HG02623 (cell line): ENCODE results near the gene KMT2D.

Experiments used
- ATAC-seq: cut with Tn5 transposase; IDR thresholded peaks from one replicate; pipeline ENCODE4 v1.9.1; 2021; ENCODE audit warnings: moderate library complexity; ENCODE audit not compliant: unreplicated experiment

The KMT2D gene

DNA sequence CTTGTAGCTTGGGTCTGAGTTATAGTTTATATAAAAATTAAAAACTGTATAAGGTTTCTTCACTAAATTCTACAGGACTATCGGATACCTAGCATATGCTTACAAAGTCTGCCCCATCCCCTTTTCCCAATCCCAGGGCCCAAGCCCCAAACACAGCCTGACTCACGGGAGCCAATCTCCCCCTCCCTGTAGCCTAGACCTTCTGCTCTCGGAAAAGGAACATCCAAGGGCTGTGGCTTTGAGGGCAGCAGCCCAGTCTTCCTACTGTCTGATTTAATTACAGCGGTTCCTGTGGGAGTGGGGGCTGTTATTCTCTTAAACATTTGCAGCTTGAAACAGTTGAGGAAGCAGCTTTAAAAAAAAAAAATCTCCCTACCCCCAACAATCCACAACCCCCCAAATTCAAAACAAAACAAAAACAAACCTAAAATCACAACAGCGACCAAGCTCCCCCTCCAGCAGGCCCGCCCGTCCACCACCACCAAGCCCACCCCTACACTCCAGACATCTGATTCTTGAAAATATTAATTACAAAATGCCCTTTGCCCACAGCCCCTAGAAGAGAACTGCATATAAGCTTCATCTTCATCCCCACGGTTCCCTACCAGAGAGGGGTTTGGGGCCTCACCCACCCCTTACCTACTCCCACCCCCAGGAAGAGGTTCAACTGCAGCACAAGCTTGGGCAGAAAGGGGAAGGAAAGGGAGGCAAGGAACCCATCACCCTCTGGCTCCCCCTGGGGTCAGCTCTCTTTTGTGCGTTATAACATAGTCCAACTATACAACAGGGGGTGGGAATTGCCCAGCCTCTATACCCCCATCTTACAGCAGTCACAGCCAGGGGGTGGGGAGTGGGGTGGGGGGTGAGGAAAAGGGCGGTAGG lies 40.9 kb downstream of the KMT2D start:
- no peak for ATAC-seq

DNA sequence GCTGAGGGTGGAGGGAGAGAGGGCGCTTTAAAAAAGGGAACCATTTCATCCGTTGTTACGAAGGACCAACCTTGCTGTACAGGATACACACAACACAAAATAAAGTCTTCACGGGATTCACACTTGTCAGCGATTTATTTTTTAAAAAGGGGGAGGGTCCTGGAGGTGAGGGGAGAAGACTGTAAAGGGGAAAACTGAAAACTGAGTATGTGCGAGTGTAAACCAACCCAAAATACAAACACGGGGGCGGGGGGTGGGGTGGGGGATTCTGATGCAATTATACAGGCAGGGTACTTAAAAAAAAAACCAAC lies 41.5 kb downstream of the KMT2D start:
- ATAC-seq: no peak

DNA sequence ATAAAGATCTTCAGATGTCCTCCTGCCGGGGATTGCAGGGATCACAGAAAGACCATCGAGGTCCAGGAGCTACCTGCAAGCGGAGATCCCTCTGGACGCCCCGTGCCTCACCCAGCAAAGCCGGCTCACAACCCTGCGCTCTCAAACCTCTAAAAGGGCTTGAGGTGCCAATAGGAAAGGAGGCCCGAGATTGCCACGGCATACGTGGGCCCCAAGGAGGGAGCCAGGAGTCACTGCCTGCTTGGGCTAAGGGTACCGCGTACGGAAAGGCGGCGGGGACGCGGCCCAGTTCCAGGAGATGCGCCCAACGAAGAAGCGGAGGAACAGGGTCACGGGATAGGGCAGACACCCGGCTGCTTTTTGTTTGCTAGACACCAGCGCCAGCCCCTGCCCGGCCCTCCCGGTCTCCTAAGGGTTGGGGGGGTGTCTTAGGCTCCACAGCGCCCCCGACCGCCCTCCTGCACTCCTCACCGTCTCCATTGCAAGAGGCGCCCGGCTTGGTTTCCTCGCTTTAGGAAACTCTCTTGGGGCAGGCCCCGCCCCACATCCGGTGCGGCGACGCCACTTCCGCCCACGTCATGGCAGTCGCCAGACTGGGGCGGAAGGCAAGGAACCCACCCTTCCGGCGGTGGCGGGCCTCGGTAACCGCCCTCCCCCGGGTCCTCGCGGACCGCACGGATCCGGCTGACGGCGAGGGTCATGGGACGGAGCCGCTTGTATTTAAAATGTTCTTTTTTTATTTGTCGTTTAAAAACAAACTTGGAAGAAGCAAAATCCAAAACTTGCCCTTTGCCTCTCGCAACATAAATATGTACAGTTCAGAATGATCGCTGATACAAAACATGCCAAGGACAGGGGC lies 42.1 kb downstream of the KMT2D start, which contains the start of gene PRKAG1:
Gene PRKAG1, minus strand, starts transcription at position 516 of the 859 bp plus-strand sequence. Its CDS starts 36 bp downstream, at position 480.
- peak; percentile 91 for ATAC-seq

DNA sequence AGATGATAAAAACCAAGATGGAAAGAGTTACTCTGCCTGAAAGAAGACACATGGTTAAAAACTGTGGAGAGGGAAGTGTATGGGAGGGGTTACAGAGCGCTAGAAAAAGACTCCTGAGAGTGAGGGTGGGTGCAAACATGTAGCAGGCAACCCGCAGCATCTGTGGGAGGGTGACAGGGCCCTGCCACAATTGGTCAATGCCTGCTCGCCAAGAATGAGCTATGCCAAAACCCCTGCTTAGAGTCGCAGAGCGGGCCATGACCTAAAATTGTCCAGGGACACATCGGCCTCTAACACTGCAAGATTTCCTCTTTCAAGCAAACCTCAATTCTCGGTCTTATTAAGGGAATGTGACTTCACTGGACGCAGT lies 42.7 kb downstream of the KMT2D start:
- no peak for ATAC-seq

DNA sequence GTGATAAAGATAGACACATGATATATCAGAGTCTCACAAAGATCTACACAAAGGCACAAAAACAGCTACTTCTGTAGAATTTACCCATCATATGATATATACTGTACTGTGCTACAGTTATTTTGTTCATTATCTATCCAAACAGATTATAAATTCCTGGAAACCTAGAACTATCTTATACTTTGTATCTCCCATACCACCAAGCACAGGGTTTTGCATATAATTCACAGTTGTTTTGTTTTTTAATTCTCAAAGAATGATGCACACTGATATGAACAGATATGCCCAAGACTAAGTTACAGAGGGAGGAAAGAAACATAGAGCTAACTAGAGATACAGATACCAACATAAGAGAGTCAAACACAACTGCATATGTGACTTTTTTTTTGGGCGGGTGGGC lies 45.4 kb downstream of the KMT2D start:
- ATAC-seq: no peak

DNA sequence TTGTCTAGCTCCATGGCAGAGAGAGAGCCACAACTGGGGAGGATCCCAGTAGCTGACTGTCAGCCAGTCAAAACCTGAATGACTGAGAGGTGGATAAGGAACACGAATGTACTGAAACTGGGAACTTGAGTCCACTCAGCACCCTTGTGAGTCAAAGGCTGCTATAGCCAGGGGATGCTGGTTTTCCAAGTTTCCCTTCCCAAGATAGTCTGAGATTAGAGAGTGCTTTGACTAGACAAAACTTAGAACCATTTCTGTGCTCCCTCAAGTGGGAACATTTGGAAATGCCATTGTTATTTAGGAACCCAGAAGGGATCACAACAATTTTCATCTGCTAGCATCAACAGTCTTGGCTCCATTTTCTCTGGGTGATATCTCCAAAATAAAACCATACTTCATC lies 46.0 kb downstream of the KMT2D start:
- ATAC-seq: no peak

DNA sequence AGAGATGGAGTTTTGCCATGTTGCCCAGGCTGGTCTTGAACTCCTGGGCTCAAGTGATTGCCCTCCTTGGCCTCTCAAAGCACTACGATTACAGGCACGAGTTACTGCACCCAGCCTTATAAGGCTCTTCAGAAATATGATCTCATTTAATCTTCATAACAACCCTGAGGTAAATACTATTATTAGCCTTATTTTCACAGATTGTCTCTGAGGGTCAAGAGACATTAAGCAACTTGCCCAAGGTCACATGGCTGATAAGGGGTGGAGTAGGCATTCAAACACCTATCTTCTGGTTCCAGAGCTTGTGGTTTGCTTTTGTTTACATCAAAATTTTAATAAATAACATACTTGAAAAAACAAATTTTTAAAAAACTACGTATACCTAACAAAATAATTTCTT lies 47.2 kb downstream of the KMT2D start:
- ATAC-seq: no peak

DNA sequence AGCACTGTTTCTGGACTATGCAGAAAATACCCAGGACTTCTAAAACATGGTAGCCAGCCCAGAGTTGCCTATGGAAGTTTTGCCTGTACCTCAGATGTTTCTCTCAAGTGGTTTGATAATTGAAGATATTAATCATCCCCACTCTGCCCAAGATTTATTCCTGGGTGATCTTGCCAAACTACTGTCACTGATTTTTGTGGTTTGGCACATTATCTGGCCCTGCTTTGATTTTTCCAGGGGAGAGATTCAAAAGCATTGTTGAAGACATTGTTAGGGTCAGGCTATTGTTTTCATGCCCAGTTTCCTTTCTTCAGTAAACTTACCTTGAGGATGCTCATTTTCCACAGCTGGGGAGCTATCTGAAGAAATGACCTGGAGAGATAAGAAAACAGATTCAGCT lies 47.9 kb downstream of the KMT2D start:
- no peak for ATAC-seq
